GM23338 (cell line): Measurements from ENCODE around the gene TLNRD1.

Experiments
- CREB1 ChIP-seq: fragments of 250-450 bp; sonication (Bioruptor Pico); IDR thresholded peaks from 2 replicates; pipeline ENCODE4 v1.5.0; 2020; ENCODE audit warnings: low read depth, mild to moderate bottlenecking, moderate library complexity
- CTCF ChIP-seq, 2 experiments: fragments of 200-600 bp in 1 of 2; sonication (generic) in 1 of 2; conservative IDR thresholded peaks; 2 replicates each; pipeline versions ENCODE4 v1.5.1 to v1.6.1; 2016 to 2017; ENCODE audit warnings: antibody characterized with exemption in 2 of 2, low read depth in 2 of 2, mild to moderate bottlenecking in 2 of 2, moderate library complexity in 1 of 2
- ETS1 ChIP-seq: IDR thresholded peaks from 2 replicates; pipeline ENCODE4 v1.6.1; 2016; ENCODE audit warnings: antibody characterized with exemption
- EZH2 ChIP-seq: fragments of 200-600 bp; sonication (generic); IDR thresholded peaks from one replicate; pipeline ENCODE4 v1.8.0; 2017; ENCODE audit warnings: antibody characterized with exemption, mild to moderate bottlenecking, low read depth; ENCODE audit not compliant: unreplicated experiment
- EZH2phosphoT487 ChIP-seq: fragments of 200-600 bp; sonication (generic); IDR thresholded peaks from one replicate; pipeline ENCODE4 v1.8.1; 2018; ENCODE audit warnings: antibody characterized with exemption; ENCODE audit not compliant: unreplicated experiment
- JUNB ChIP-seq: IDR thresholded peaks from one replicate; pipeline ENCODE4 v1.6.1; 2016; ENCODE audit warnings: antibody characterized with exemption; ENCODE audit not compliant: unreplicated experiment
- NANOG ChIP-seq: IDR thresholded peaks from 2 replicates; pipeline ENCODE4 v1.6.1; 2016; ENCODE audit warnings: antibody characterized with exemption, borderline replicate concordance
- POLR2AphosphoS5 ChIP-seq: IDR thresholded peaks from 2 replicates; pipeline ENCODE4 v1.6.1; 2016; ENCODE audit warnings: antibody characterized with exemption, low read depth
- REST ChIP-seq: IDR thresholded peaks from one replicate; pipeline ENCODE4 v1.6.1; 2018; ENCODE audit warnings: antibody characterized with exemption; ENCODE audit not compliant: unreplicated experiment
- STAT1 ChIP-seq: IDR thresholded peaks from one replicate; pipeline ENCODE4 v1.6.1; 2016; ENCODE audit warnings: antibody characterized with exemption; ENCODE audit not compliant: unreplicated experiment
- ZNF114 ChIP-seq: fragments of 250-450 bp; sonication (Bioruptor Pico); IDR thresholded peaks from 2 replicates; pipeline ENCODE4 v1.5.0; 2020; ENCODE audit warnings: mild to moderate bottlenecking, moderate library complexity
- ZNF331 ChIP-seq: fragments of 250-450 bp; sonication (Bioruptor Pico); IDR thresholded peaks from 2 replicates; pipeline ENCODE4 v1.5.0; 2020; ENCODE audit warnings: low read depth, mild to moderate bottlenecking, moderate library complexity
- ZNF462 ChIP-seq: fragments of 250-450 bp; sonication (Bioruptor Pico); IDR thresholded peaks from 2 replicates; pipeline ENCODE4 v1.5.0; 2020; ENCODE audit warnings: mild to moderate bottlenecking, moderate library complexity

- TF ChIP-seq CTCF (conservative IDR thresholded peaks at IDR 0.05; ENCODE audit: low read depth in 2 of 2) (no peak), REST (no peak), EZH2 (no peak), POLR2AphosphoS5 (no peak), CREB1 (CRISPR knock-in tag) (no peak), ZNF462 (CRISPR knock-in tag) (no peak), NANOG (no peak), ZNF331 (CRISPR knock-in tag) (no peak), EZH2phosphoT487 (no peak), JUNB (no peak), ZNF114 (CRISPR knock-in tag) (no peak), ETS1 (no peak), STAT1 (no peak)
Observed at GRCh38 chr15:81024936-81025335, 24.2 kb downstream of the TLNRD1 start.
